ENCODE results near the gene BPTF.
A peak's percentile ranks its signal among the peaks of the same experiment; 100 is the strongest.
"Not testable (repeated sequence)": the region's sequence is repeated elsewhere in the genome, so short reads cannot be mapped to it uniquely, and the experiment has no call there.

Gene BPTF

GRCh38 chr17:67824735-67825626, at the start of gene BPTF:
BPTF (plus strand) TSS chr17:67825503; CDS start chr17:67825725, 222 bp downstream.
- peak; percentile 80 to 81 for DNase-seq (ENCODE audit: low read depth in 2 of 2)

GRCh38 chr17:67779098-67779672, 46.1 kb upstream of the BPTF start:
- DNase-seq (ENCODE audit: low read depth in 2 of 2) = no peak

- no peak for DNase-seq (ENCODE audit: low read depth in 2 of 2)
Observed at GRCh38 chr17:67784364-67785121, 40.8 kb upstream of the BPTF start.

- no peak for DNase-seq (ENCODE audit: low read depth in 2 of 2)
Observed at GRCh38 chr17:67785122-67785477, 40.2 kb upstream of the BPTF start.

- no peak for DNase-seq (ENCODE audit: low read depth in 2 of 2)
Observed at GRCh38 chr17:67785504-67785903, 39.8 kb upstream of the BPTF start.

GRCh38 chr17:67800495-67800928, 24.8 kb upstream of the BPTF start:
- peak; percentile 10 to 14 for DNase-seq (ENCODE audit: low read depth in 2 of 2)

- DNase-seq (ENCODE audit: low read depth in 2 of 2) = no peak
Observed at GRCh38 chr17:67801626-67802175, 23.6 kb upstream of the BPTF start.

- no peak for DNase-seq (ENCODE audit: low read depth in 2 of 2)
Observed at GRCh38 chr17:67810464-67810863, 14.8 kb upstream of the BPTF start.

GRCh38 chr17:67812380-67812779, 12.9 kb upstream of the BPTF start:
- not testable (repeated sequence) for DNase-seq (ENCODE audit: low read depth in 2 of 2)

GRCh38 chr17:67813803-67814180, 11.5 kb upstream of the BPTF start:
- no peak for DNase-seq (ENCODE audit: low read depth in 2 of 2)

GRCh38 chr17:67818110-67819002, 6.9 kb upstream of the BPTF start:
- no peak for DNase-seq (ENCODE audit: low read depth in 2 of 2)

- no peak for DNase-seq (ENCODE audit: low read depth in 2 of 2)
Observed at GRCh38 chr17:67819722-67820121, 5.6 kb upstream of the BPTF start.

GRCh38 chr17:67821871-67822367, 3.4 kb upstream of the BPTF start:
- no peak for DNase-seq (ENCODE audit: low read depth in 2 of 2)

GRCh38 chr17:67825627-67826601, 611 bp downstream of the BPTF start:
- peak; percentile 24 for DNase-seq (ENCODE audit: low read depth in 2 of 2)

- no peak for DNase-seq (ENCODE audit: low read depth in 2 of 2)
Observed at GRCh38 chr17:67829331-67829730, 4.0 kb downstream of the BPTF start.

GRCh38 chr17:67830440-67830839, 5.1 kb downstream of the BPTF start:
- DNase-seq (ENCODE audit: low read depth in 2 of 2) = no peak

GRCh38 chr17:67831268-67831667, 6.0 kb downstream of the BPTF start:
- no peak for DNase-seq (ENCODE audit: low read depth in 2 of 2)

GRCh38 chr17:67833134-67833533, 7.8 kb downstream of the BPTF start:
- DNase-seq (ENCODE audit: low read depth in 2 of 2) = no peak

GRCh38 chr17:67833946-67834631, 8.8 kb downstream of the BPTF start:
- no peak for DNase-seq (ENCODE audit: low read depth in 2 of 2)
